Prostate gland (tissue), 2 donors: ENCODE measurements around the gene RAX2. TPM values are rescaled to one million over a fixed set of nuclear protein-coding genes. Genes with fewer than 3 reads are reported as not detected.

Experiments used
- DNase-seq: peaks from one replicate; pipeline ENCODE4 v3.0.0-alpha.2; 2019; ENCODE audit warnings: low spot score
- H3K27ac ChIP-seq, 2 donors: fragments of 200-600 bp; sonication (generic); 2 replicates each; pipeline ENCODE4 v1.5.1; 2017 to 2019
- H3K27me3 ChIP-seq: fragments of 200-600 bp; sonication (generic); replicated peaks from 2 replicates; pipeline ENCODE4 v1.5.1; 2019; ENCODE audit not compliant: insufficient read depth
- H3K36me3 ChIP-seq, 2 donors: fragments of 200-600 bp; sonication (generic); 1 replicate in 1 of 2; 2 replicates in 1 of 2; pipeline versions ENCODE4 v1.5.1 to v1.8.1; 2017 to 2019
- H3K4me1 ChIP-seq: fragments of 200-600 bp; sonication (generic); replicated peaks from 2 replicates; pipeline ENCODE4 v1.5.1; 2019
- H3K4me3 ChIP-seq, 2 donors: fragments of 200-600 bp; sonication (generic); 2 replicates each; pipeline ENCODE4 v1.5.1; 2017 to 2019
- H3K9me3 ChIP-seq: fragments of 200-600 bp; sonication (generic); 2 replicates; pipeline ENCODE4 v1.5.1; 2017
- CTCF ChIP-seq, 4 experiments: fragments of 200-600 bp in 2 of 4; fragments of 450-650 bp in 2 of 4; sonication (generic) in 2 of 4; IDR thresholded peaks; 1 replicate in 3 of 4; 2 replicates in 1 of 4; pipeline ENCODE4 v1.5.1; 2016 to 2019; ENCODE audit warnings: antibody characterized with exemption in 4 of 4, mild to moderate bottlenecking in 2 of 4, moderate library complexity in 2 of 4
- POLR2A ChIP-seq: fragments of 450-650 bp; IDR thresholded peaks from one replicate; pipeline ENCODE4 v1.6.1; 2016; ENCODE audit warnings: antibody characterized with exemption, mild to moderate bottlenecking
- POLR2AphosphoS5 ChIP-seq: sonication (generic); formaldehyde crosslinking; IDR thresholded peaks from one replicate; pipeline ENCODE4 v1.6.1; 2017; ENCODE audit warnings: antibody characterized with exemption
- WGBS: methylation state at CpG from one replicate; pipeline ENCODE4 v1.1.5; 2018; 5-methylcytosine and 5-hydroxymethylcytosine counted together
- intact Hi-C: fragments of 100-400 bp; cut with DNase I; formaldehyde crosslinking; loops from one replicate; pipeline ENCODE4 v1.14.2; 2022
- total RNA-seq, 2 donors: library from RNA; depleted of rRNA; stranded (reverse); fragments of >200 nt; gene quantifications; one replicate each; pipeline ENCODE4 v1.1.0, GENCODE V29; 2016

Gene RAX2
- not detected for total RNA-seq

- no peak within 1 kb of the TSS for H3K27ac ChIP-seq
- peaks cover 0 to 3% of the 10 kb centered on the region in 2 donors for H3K36me3 ChIP-seq
- no peaks in the 10 kb centered on the region for H3K9me3 ChIP-seq
- intact Hi-C loops = no loop called here
- H3K4me1 ChIP-seq = no peaks in the 10 kb centered on the region
- no peak within 1 kb of the TSS for H3K4me3 ChIP-seq
- DNase-seq = no peak
- TF ChIP-seq CTCF (IDR thresholded peaks at IDR 0.05) = no peak
- TF ChIP-seq POLR2AphosphoS5 = no peak
- no peak for TF ChIP-seq POLR2A
- WGBS = 39% methylated on average over 18 of the region's 23 CpGs
- H3K27me3 ChIP-seq = no peaks in the 10 kb centered on the region
Observed at GRCh38 chr19:3771906-3772455, at the start of gene RAX2. Gene RAX2, minus strand, starts transcription at chr19:3772228. Its CDS starts 486 bp downstream, at chr19:3771742.

DNA sequence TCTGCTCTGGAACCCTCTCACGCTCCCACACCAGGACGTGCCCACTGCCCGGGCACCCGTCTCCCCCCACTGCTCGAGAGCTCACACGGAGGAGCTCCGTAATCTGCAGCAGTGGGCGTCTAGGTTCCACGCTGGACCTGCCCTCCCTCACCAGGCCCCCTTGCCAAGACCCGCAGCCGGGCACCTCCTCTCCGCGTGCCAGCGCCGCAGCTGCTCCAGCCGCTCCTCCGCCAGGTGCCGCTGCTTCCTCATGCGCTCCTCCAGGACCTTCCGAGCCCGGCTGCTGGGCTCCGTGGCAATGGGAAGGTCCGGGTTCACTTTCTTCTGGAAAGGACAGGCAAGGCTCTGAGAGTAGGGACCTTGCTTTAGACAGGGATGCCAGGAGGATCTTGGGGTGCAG lies 49.1 kb upstream of the RAX2 start:
- intact Hi-C loops = no loop called here
- no peak for DNase-seq
- Histone ChIP-seq H3K36me3 (no peaks in the 10 kb centered on the region), H3K27ac (no peak overlapping the region), H3K9me3 (no peaks in the 10 kb centered on the region), H3K4me1 (peaks cover 2% of the 10 kb centered on the region), H3K27me3 (no peaks in the 10 kb centered on the region), H3K4me3 (no peak overlapping the region)
- no peak for TF ChIP-seq POLR2A
- no peak for TF ChIP-seq POLR2AphosphoS5
- TF ChIP-seq CTCF (IDR thresholded peaks at IDR 0.05) = no peak
- WGBS = 89% methylated on average over 23 of the region's 23 CpGs

DNA sequence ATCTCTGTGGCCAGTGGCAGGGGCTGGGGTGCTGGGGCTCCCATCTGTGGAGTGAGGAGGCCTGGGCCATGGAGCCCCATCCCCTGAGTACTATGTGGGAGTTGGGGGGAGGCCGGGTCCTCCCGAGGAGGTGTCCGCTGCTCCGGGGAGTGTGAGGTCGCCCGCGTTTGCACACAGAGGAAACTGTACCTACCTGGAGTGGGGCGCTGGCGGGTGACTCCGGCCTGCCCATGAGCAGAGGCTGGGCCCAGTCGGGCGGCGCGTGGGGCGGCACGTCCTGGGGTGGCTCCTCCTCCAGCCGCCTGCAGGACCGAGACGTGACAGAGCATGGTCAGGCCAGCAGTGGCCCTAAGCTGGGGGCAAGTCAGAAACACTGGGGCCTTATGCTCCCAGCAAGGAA lies 48.0 kb upstream of the RAX2 start:
- Histone ChIP-seq H3K4me3 (no peak overlapping the region), H3K36me3 (no peaks in the 10 kb centered on the region), H3K27me3 (no peaks in the 10 kb centered on the region), H3K27ac (no peak overlapping the region), H3K9me3 (no peaks in the 10 kb centered on the region), H3K4me1 (peaks cover 2% of the 10 kb centered on the region)
- no peak for TF ChIP-seq CTCF (IDR thresholded peaks at IDR 0.05)
- TF ChIP-seq POLR2AphosphoS5 = no peak
- TF ChIP-seq POLR2A = no peak
- no peak for DNase-seq
- intact Hi-C loops = no loop called here
- WGBS = 87% methylated on average over 19 of the region's 19 CpGs

- WGBS = 62% methylated on average over 28 of the region's 31 CpGs
- no peak overlapping the region for H3K4me3 ChIP-seq
- H3K4me1 ChIP-seq = peaks cover 2% of the 10 kb centered on the region
- H3K36me3 ChIP-seq = no peaks in the 10 kb centered on the region
- no peaks in the 10 kb centered on the region for H3K27me3 ChIP-seq
- intact Hi-C loops = no loop called here
- TF ChIP-seq CTCF (IDR thresholded peaks at IDR 0.05) = no peak
- no peak for TF ChIP-seq POLR2AphosphoS5
- TF ChIP-seq POLR2A = no peak
- no peak for DNase-seq
- H3K9me3 ChIP-seq = no peaks in the 10 kb centered on the region
- H3K27ac ChIP-seq = peak overlapping the region in 1 of 2 donors; percentile 38
Observed at GRCh38 chr19:3818918-3819317, 46.9 kb upstream of the RAX2 start.

GRCh38 chr19:3818466-3818865 lies 46.4 kb upstream of the RAX2 start:
- peak; percentile 16 for DNase-seq
- Histone ChIP-seq H3K27ac (peak overlapping the region in 1 of 2 donors; percentile 38), H3K36me3 (no peaks in the 10 kb centered on the region), H3K9me3 (no peaks in the 10 kb centered on the region), H3K4me1 (peaks cover 2% of the 10 kb centered on the region), H3K27me3 (no peaks in the 10 kb centered on the region), H3K4me3 (no peak overlapping the region)
- intact Hi-C loops = no loop called here
- TF ChIP-seq POLR2A (no peak), CTCF (IDR thresholded peaks at IDR 0.05) (no peak), POLR2AphosphoS5 (peak; percentile 71)
- WGBS = 31% methylated on average over 11 of the region's 11 CpGs
